Ascending aorta (tissue), 2 donors: ENCODE data around the gene PRR14L. TPM values are rescaled to one million over a fixed set of nuclear protein-coding genes. Genes with fewer than 3 reads are reported as not detected.

ENCODE experiments used
- DNase-seq, 2 donors: peaks; one replicate each; pipeline ENCODE4 v3.0.0-alpha.2; 2019; ENCODE audit warnings: low spot score in 2 of 2
- H3K27ac ChIP-seq, 2 donors: fragments of 200-600 bp; sonication (generic); one replicate each; pipeline ENCODE4 v1.5.1; 2016 to 2017; ENCODE audit warnings: mild to moderate bottlenecking in 1 of 2
- H3K27me3 ChIP-seq: fragments of 200-600 bp; sonication (generic); one replicate; pipeline ENCODE4 v1.5.1; 2017
- H3K36me3 ChIP-seq, 2 donors: fragments of 200-600 bp; sonication (generic); one replicate each; pipeline ENCODE4 v1.5.1; 2016
- H3K4me1 ChIP-seq, 2 donors: fragments of 200-600 bp; sonication (generic); one replicate each; pipeline ENCODE4 v1.5.1; 2016 to 2017; ENCODE audit warnings: mild to moderate bottlenecking in 1 of 2
- H3K4me3 ChIP-seq, 2 donors: fragments of 200-600 bp; sonication (generic); one replicate each; pipeline ENCODE4 v1.5.1; 2016 to 2017; ENCODE audit warnings: mild to moderate bottlenecking in 1 of 2
- H3K9me3 ChIP-seq, 2 donors: fragments of 200-600 bp; sonication (generic); one replicate each; pipeline ENCODE4 v1.5.1; 2016
- intact Hi-C: fragments of 100-400 bp; cut with DNase I; formaldehyde crosslinking; loops from one replicate; pipeline ENCODE4 v1.15.1; 2023
- total RNA-seq: library from RNA; depleted of rRNA; stranded (reverse); fragments of >200 nt; gene quantifications from one replicate; pipeline ENCODE4 v1.1.0, GENCODE V29; 2016
- TF ChIP-seq, protein P1 (sequence below), 3 experiments: fragments of 200-600 bp in 2 of 3; fragments of 450-650 bp in 1 of 3; sonication (generic) in 2 of 3; IDR thresholded peaks; one replicate each; pipeline ENCODE4 v1.5.1; 2016 to 2019; ENCODE audit warnings: antibody characterized with exemption in 3 of 3, mild to moderate bottlenecking in 1 of 3, moderate library complexity in 1 of 3

PRR14L gene
- total RNA-seq, 1 donor from 2014 or later: 17.2 TPM

DNA sequence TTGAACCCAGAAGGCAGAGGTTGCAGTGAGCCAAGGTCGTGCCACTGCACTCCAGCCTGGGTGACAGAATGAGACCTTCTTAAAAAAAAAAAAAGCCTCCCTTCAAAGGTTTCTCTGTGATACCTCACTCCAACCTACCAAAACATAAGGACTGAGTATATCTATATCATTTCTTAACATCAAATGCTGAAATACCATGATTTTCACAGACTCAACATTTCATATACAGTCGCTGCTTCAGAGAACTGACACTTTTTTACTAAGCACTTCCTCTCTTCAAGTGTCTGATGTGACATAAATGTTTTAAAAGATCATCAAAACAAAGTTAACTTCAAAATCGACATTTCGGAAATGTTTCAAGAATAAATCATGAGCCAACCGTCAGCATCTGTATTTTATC, 12.0 kb downstream of the PRR14L start:
- Histone ChIP-seq H3K9me3 (no peaks in the 10 kb centered on the region), H3K4me3 (no peak overlapping the region), H3K36me3 (peaks cover 4 to 8% of the 10 kb centered on the region in 2 donors), H3K27ac (no peak overlapping the region), H3K4me1 (peaks cover 4 to 9% of the 10 kb centered on the region in 2 donors), H3K27me3 (no peaks in the 10 kb centered on the region)
- intact Hi-C loops: no loop called here
- no peak for DNase-seq
- TF ChIP-seq, protein P1, sequence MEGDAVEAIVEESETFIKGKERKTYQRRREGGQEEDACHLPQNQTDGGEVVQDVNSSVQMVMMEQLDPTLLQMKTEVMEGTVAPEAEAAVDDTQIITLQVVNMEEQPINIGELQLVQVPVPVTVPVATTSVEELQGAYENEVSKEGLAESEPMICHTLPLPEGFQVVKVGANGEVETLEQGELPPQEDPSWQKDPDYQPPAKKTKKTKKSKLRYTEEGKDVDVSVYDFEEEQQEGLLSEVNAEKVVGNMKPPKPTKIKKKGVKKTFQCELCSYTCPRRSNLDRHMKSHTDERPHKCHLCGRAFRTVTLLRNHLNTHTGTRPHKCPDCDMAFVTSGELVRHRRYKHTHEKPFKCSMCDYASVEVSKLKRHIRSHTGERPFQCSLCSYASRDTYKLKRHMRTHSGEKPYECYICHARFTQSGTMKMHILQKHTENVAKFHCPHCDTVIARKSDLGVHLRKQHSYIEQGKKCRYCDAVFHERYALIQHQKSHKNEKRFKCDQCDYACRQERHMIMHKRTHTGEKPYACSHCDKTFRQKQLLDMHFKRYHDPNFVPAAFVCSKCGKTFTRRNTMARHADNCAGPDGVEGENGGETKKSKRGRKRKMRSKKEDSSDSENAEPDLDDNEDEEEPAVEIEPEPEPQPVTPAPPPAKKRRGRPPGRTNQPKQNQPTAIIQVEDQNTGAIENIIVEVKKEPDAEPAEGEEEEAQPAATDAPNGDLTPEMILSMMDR (IDR thresholded peaks at IDR 0.05): no peak

DNA sequence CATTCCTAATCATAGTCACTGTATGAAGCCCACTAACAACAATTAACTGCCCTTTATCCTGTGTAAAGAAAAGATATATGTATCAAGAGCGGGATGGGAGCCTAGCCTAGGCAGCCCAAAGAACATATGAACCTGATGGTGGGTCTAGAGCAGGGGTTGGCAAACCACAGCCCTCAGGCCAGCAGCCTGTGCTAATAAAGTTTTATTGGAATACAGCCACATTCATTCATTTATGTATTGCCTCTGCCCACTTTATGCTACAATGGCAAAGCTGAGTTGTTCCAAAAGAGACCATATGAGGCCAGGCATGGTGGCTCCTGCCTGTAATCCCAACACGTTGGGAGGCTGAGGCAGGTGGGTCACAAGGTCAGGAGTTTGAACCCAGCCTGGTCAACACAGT, 13.5 kb downstream of the PRR14L start:
- H3K4me3 ChIP-seq: no peak overlapping the region
- H3K27ac ChIP-seq: no peak overlapping the region
- H3K9me3 ChIP-seq: no peaks in the 10 kb centered on the region
- intact Hi-C loops: no loop called here
- H3K36me3 ChIP-seq: peaks cover 4 to 8% of the 10 kb centered on the region in 2 donors
- no peak for DNase-seq
- no peaks in the 10 kb centered on the region for H3K27me3 ChIP-seq
- TF ChIP-seq, protein P1 (IDR thresholded peaks at IDR 0.05): no peak
- peaks cover 4 to 6% of the 10 kb centered on the region in 2 donors for H3K4me1 ChIP-seq

DNA sequence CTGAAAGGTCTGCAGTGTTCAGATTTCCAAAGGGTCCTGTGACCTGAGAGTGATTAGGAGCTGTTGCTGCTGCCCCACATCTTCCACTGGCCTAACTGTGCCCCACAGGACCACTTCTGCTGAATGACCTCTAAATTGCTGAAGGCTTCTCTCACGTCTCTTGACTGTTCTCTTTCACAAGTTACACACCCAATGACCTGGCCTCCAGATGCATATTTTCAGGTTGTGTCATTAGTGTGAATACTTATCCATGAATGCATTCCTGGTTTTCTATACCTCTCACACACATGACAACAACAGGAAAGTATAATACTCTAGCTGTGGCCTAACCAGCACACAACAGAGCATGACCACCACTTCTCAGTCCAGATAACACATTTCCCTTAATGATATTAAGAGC, 15.4 kb downstream of the PRR14L start:
- Histone ChIP-seq H3K4me3 (no peak overlapping the region), H3K36me3 (peaks cover 3 to 4% of the 10 kb centered on the region in 2 donors), H3K9me3 (no peaks in the 10 kb centered on the region), H3K4me1 (peaks cover 0 to 5% of the 10 kb centered on the region in 2 donors), H3K27me3 (no peaks in the 10 kb centered on the region), H3K27ac (no peak overlapping the region)
- intact Hi-C loops: no loop called here
- TF ChIP-seq, protein P1 (IDR thresholded peaks at IDR 0.05): no peak
- no peak for DNase-seq

DNA sequence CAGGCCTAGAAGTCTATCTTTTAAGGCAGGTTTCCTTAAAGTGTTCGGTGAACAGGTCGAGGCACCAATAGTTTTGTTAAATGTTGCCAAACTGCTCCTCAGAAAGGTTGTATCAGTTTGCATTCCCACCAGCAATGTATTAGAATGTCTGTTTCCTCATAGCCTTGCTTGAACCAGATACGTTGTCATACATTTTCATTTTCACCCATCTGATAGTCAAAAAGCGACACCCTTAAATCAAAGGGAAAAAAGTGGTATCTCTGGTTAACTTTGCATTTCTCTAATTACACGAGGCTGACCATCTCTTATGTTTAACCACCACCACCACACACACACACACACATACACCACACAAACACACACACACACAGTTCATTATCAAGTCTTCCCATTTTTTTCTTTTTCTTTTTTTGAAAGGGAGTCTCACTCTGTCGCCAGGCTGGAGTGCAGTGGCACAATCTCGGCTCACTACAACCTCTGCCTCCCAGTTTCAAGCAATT, 16.3 kb downstream of the PRR14L start:
- Histone ChIP-seq H3K27ac (no peak overlapping the region), H3K9me3 (no peaks in the 10 kb centered on the region), H3K27me3 (no peaks in the 10 kb centered on the region), H3K4me1 (no peaks in the 10 kb centered on the region), H3K36me3 (peaks cover 3 to 4% of the 10 kb centered on the region in 2 donors), H3K4me3 (no peak overlapping the region)
- intact Hi-C loops: no loop called here
- TF ChIP-seq, protein P1 (IDR thresholded peaks at IDR 0.05): no peak
- DNase-seq: no peak

DNA sequence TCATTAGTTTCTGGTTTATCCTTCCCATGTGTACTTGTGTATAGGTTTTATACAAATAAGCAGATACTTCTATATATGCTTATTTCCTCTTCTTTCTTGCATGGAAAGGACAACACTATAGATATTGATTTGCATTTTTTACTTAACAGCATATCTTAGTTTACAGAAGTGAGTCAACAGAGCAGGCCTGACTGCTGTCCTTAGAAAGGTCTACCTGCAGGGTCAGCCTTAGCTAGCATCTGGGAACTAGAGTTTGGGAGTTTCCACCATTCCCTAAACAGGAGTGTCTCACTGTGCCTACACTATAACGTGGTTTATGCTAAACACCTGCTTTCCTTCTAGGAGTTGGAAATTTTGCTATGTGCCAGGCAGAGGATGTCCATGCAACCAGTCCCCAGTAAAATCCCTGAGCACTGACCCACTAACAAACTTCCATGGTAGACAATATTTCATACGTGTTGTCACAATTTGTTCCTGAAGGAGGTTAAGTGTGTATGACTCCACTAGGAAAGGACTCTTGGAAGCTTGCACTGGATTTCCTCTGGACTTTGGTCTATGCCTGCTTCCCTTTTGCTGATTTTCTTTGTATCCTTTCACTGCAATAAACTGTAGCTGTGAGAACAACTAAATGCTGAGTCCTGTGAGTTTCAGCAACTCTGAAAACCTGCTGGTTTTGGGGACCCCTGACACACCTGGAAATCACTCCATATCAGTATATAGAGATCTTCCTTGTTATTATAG, 17.7 kb downstream of the PRR14L start:
- H3K4me1 ChIP-seq: no peaks in the 10 kb centered on the region
- no peaks in the 10 kb centered on the region for H3K27me3 ChIP-seq
- no peak for DNase-seq
- H3K4me3 ChIP-seq: no peak overlapping the region
- H3K9me3 ChIP-seq: no peaks in the 10 kb centered on the region
- H3K36me3 ChIP-seq: peaks cover 0 to 3% of the 10 kb centered on the region in 2 donors
- intact Hi-C loops: no loop called here
- TF ChIP-seq, protein P1 (IDR thresholded peaks at IDR 0.05): no peak
- no peak overlapping the region for H3K27ac ChIP-seq
